Vagina (tissue), 2 donors: ENCODE results near the gene KIAA0513. TPM values are rescaled to one million over a fixed set of nuclear protein-coding genes. Genes with fewer than 3 reads are reported as not detected.

Experiments
- DNase-seq, 2 donors: peaks; one replicate each; pipeline ENCODE4 v3.0.0-alpha.2; 2017; ENCODE audit errors: extremely low spot score in 2 of 2
- H3K27ac ChIP-seq: fragments of 200-600 bp; sonication (generic); one replicate; pipeline ENCODE4 v1.5.1; 2019
- H3K27me3 ChIP-seq: fragments of 200-600 bp; sonication (generic); one replicate; pipeline ENCODE4 v1.5.1; 2019
- H3K36me3 ChIP-seq, 2 donors: fragments of 200-600 bp; sonication (generic); one replicate each; pipeline ENCODE4 v1.5.1; 2017 to 2019
- H3K4me1 ChIP-seq: fragments of 200-600 bp; sonication (generic); one replicate; pipeline ENCODE4 v1.5.1; 2019
- H3K4me3 ChIP-seq, 2 donors: fragments of 200-600 bp; sonication (generic); 1 replicate in 1 of 2; 2 replicates in 1 of 2; pipeline ENCODE4 v1.5.1; 2016 to 2019
- H3K9me3 ChIP-seq: fragments of 200-600 bp; sonication (generic); one replicate; pipeline ENCODE4 v1.5.1; 2019
- POLR2A ChIP-seq, 2 donors: fragments of 450-650 bp; IDR thresholded peaks; one replicate each; pipeline ENCODE4 v1.6.1; 2017; ENCODE audit warnings: antibody characterized with exemption in 2 of 2, mild to moderate bottlenecking in 2 of 2, moderate library complexity in 2 of 2
- POLR2AphosphoS5 ChIP-seq, 2 donors: sonication (generic); formaldehyde crosslinking; IDR thresholded peaks; one replicate each; pipeline ENCODE4 v1.9.0; 2017; ENCODE audit warnings: antibody characterized with exemption in 2 of 2, mild to moderate bottlenecking in 2 of 2, low read depth in 1 of 2; ENCODE audit not compliant: insufficient read depth in 1 of 2
- intact Hi-C: fragments of 100-400 bp; cut with DNase I; formaldehyde crosslinking; loops from one replicate; pipeline ENCODE4 v1.15.1; 2023
- total RNA-seq: library from RNA; depleted of rRNA; stranded (reverse); fragments of >200 nt; gene quantifications from one replicate; pipeline ENCODE4 v1.2.3, GENCODE V29; 2016
- TF ChIP-seq, protein P1 (sequence below), 3 experiments: fragments of 450-650 bp in 2 of 3; fragments of 200-600 bp in 1 of 3; sonication (generic) in 1 of 3; IDR thresholded peaks; one replicate each; pipeline ENCODE4 v1.5.1; 2017 to 2019; ENCODE audit warnings: antibody characterized with exemption in 3 of 3, mild to moderate bottlenecking in 2 of 3, moderate library complexity in 2 of 3

Gene KIAA0513
- total RNA-seq, 1 donor from 2014 or later, result 26.8 TPM

DNA sequence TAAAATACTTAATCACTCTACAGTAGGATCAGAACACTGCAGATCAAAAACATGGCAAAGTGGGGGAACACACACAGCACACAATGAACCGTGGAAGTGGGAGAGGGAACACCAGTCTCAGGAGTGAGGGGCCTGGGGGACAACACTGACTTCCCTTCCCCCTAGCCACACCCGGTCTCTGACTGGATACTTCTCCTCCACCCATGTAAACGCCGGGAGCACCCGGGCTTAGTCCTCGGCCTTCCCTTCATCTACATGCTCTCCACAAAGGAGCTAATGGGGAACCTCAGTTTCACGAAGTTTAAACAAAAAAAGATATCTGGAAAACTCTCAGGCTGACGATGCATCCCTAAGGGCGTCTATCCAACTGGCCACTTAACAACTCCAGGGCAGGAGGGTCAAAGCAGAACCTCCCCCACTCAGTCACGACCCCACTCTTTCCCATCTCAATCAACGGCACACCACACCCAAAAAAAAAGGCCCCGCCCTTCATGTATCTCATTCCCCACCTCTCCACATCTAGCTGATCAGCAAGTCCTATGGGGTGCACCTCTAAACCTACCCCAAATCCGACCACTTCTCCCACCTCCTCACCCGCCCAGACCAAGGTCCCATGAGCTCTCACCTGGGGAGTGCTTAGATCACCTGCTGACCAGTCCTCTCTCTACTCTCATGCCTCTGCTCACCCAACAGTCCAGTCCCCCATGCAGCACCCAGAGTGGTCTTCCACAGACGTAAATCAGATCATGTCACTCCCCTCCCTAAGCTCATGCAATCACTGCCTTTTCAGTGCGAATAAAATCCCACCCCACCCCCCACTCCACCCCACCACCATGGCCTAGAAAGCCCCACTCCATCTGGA, 23.6 kb upstream of the KIAA0513 start:
- peaks cover 94% of the 10 kb centered on the region for H3K4me1 ChIP-seq
- intact Hi-C loops, result no loop called here
- no peak for TF ChIP-seq POLR2AphosphoS5 (IDR thresholded peaks at IDR 0.05; ENCODE audit: insufficient read depth in 1 of 2, low read depth in 1 of 2)
- TF ChIP-seq POLR2A (IDR thresholded peaks at IDR 0.05), result no peak
- TF ChIP-seq, protein P1, sequence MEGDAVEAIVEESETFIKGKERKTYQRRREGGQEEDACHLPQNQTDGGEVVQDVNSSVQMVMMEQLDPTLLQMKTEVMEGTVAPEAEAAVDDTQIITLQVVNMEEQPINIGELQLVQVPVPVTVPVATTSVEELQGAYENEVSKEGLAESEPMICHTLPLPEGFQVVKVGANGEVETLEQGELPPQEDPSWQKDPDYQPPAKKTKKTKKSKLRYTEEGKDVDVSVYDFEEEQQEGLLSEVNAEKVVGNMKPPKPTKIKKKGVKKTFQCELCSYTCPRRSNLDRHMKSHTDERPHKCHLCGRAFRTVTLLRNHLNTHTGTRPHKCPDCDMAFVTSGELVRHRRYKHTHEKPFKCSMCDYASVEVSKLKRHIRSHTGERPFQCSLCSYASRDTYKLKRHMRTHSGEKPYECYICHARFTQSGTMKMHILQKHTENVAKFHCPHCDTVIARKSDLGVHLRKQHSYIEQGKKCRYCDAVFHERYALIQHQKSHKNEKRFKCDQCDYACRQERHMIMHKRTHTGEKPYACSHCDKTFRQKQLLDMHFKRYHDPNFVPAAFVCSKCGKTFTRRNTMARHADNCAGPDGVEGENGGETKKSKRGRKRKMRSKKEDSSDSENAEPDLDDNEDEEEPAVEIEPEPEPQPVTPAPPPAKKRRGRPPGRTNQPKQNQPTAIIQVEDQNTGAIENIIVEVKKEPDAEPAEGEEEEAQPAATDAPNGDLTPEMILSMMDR (IDR thresholded peaks at IDR 0.05), result no peak
- H3K27me3 ChIP-seq, result no peaks in the 10 kb centered on the region
- H3K4me3 ChIP-seq, result no peak overlapping the region
- no peaks in the 10 kb centered on the region for H3K36me3 ChIP-seq
- H3K27ac ChIP-seq, result peak overlapping the region; percentile 88
- no peak for DNase-seq
- no peaks in the 10 kb centered on the region for H3K9me3 ChIP-seq

DNA sequence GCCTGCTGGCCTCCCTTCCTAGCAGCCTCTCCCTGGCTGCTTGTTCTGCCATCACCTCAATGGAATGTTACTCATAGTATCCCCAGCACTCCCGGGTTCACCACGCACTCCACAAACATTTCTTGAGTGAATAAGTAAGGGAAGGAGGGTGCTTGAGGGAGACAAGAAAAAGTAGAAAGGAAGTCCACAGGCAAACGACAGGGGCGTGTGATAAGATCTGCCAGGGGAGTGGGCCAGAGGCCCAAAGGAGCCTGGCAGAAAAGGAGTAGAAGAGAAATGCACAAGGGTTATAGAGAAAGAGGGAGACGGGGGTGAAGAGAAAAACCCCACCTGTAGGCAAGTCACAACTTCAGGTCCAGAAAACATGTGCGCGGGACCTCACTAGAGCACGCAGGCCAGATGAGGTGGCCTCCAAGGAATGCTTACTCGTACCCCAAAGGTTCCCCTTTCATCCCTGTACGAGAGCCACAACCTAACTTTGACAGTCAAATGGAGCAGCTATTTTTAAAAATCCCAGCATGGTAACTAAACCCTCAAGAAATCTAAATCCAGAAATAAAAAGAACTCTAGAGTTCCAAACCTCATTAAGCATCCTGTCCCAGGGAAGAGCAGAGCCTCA, 22.9 kb upstream of the KIAA0513 start:
- H3K9me3 ChIP-seq, result no peaks in the 10 kb centered on the region
- H3K27me3 ChIP-seq, result no peaks in the 10 kb centered on the region
- intact Hi-C loops, result no loop called here
- peaks cover 99% of the 10 kb centered on the region for H3K4me1 ChIP-seq
- no peak for TF ChIP-seq POLR2AphosphoS5 (IDR thresholded peaks at IDR 0.05; ENCODE audit: insufficient read depth in 1 of 2, low read depth in 1 of 2)
- TF ChIP-seq POLR2A (IDR thresholded peaks at IDR 0.05), result no peak
- TF ChIP-seq, protein P1 (IDR thresholded peaks at IDR 0.05), result no peak
- no peaks in the 10 kb centered on the region for H3K36me3 ChIP-seq
- no peak for DNase-seq
- peak overlapping the region; percentile 88 for H3K27ac ChIP-seq
- H3K4me3 ChIP-seq, result no peak overlapping the region

DNA sequence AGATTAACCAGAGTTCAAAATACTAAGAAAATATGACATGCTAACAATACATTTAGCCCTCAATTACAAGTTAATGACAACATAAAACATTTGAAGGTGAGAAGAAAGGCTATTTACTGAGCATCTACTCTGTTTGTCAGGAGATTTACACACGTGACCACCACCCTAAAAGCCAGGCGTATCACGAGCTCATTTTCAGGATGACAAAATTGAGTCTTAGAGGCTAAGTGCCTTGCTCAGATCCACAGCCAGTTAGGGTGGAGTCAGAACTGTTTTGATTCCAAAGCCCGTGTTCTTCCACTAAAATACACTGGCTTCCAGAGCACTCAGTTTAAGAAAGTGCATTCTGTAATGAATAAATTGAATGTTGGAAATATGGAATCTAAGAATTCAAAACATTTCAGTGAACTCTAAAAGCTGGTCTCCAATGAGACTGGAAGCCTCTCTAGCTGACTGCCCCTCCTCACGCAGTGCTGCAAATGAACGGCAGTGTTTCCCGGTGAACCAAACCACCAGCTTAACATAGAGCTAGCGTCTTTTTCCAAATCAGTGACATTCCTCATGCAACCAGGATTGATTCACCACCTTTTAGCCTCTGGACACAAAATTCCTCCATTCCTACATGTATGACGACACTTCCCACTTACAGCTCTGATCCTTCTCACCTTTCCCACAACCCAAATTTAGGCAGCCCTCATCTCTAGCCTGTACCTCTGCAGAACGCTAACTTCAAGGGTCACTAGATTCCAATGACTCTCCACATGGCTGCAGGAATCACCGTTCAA, 22.1 kb upstream of the KIAA0513 start:
- DNase-seq, result no peak
- peak overlapping the region; percentile 88 for H3K27ac ChIP-seq
- peaks cover 99% of the 10 kb centered on the region for H3K4me1 ChIP-seq
- intact Hi-C loops, result no loop called here
- no peaks in the 10 kb centered on the region for H3K9me3 ChIP-seq
- no peaks in the 10 kb centered on the region for H3K27me3 ChIP-seq
- no peaks in the 10 kb centered on the region for H3K36me3 ChIP-seq
- H3K4me3 ChIP-seq, result no peak overlapping the region
- TF ChIP-seq, protein P1 (IDR thresholded peaks at IDR 0.05), result no peak
- TF ChIP-seq POLR2AphosphoS5 (IDR thresholded peaks at IDR 0.05; ENCODE audit: insufficient read depth in 1 of 2, low read depth in 1 of 2), result peak; percentile 11 to 94

DNA sequence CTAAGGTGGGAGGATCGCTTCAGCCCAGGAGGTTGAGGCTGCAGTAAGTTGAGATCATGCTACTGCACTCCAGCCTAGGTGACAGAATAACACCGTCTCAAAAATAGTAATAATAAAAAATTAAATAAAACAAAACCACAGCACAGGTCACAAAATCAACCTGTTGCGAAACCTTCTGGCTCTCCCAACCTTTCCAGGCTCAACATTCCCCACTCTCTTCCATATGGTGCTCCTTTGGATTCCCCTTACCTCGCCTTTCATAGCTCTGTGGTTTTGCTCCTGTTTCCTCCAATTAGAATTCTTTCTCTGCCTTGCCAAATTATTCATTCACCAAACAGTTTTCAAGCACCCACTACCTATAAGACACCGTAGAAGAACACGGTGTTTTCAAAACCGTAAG, 21.0 kb upstream of the KIAA0513 start:
- peaks cover 91% of the 10 kb centered on the region for H3K4me1 ChIP-seq

More for the DNA sequence above, 21.0 kb upstream of the KIAA0513 start:
- no peak overlapping the region for H3K4me3 ChIP-seq
- H3K27ac ChIP-seq, result peak overlapping the region; percentile 88
- intact Hi-C loops, result no loop called here
- TF ChIP-seq POLR2AphosphoS5 (IDR thresholded peaks at IDR 0.05; ENCODE audit: insufficient read depth in 1 of 2, low read depth in 1 of 2) (no peak), POLR2A (IDR thresholded peaks at IDR 0.05) (no peak)
- TF ChIP-seq, protein P1 (IDR thresholded peaks at IDR 0.05), result no peak
- H3K36me3 ChIP-seq, result no peaks in the 10 kb centered on the region
- H3K9me3 ChIP-seq, result no peaks in the 10 kb centered on the region
- no peak for DNase-seq
- H3K27me3 ChIP-seq, result no peaks in the 10 kb centered on the region
